Measurements from ENCODE around the gene PRMT5.
A peak's percentile ranks its signal among the peaks of the same experiment; 100 is the strongest.

Gene PRMT5

DNA sequence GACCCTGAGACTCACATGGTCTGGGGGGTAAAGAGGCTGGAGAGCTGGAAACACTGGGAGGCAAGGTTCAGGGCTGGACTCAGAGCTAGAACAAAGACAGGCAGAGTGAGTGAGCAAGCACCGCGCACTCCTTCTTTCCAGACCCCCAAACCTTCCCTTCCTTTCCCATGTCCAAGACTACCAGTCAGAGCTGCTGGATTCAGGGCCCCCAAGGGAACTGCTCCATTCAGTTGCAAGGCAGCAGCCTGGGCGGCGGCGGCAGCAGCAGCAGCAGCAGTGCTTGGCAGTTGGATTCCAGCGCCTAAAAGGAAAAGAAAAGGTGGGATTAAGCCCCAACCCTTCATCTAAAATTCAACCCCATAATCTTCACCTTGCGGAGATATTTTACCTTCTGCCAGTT, 27.4 kb downstream of the PRMT5 start:
- peaks cover 63% of the 10 kb centered on the region for H3K36me3 ChIP-seq
- no peaks in the 10 kb centered on the region for H3K27me3 ChIP-seq
- no peaks in the 10 kb centered on the region; the same call in 1 of the 2 replicates for H3K9me3 ChIP-seq
- DNase-seq, result no peak
- no peaks in the 10 kb centered on the region for H3K4me1 ChIP-seq
- no peak for TF ChIP-seq CTCF (IDR thresholded peaks at IDR 0.05; ENCODE audit: low read depth, low read length)
- H3K4me3 ChIP-seq (ENCODE audit: low read depth, low read length), result no peak overlapping the region

- Histone ChIP-seq H3K36me3 (peaks cover 47% of the 10 kb centered on the region), H3K4me3 (ENCODE audit: low read depth, low read length) (no peak overlapping the region), H3K9me3 (no peaks in the 10 kb centered on the region; the same call in 1 of the 2 replicates), H3K4me1 (no peaks in the 10 kb centered on the region), H3K27me3 (no peaks in the 10 kb centered on the region)
- TF ChIP-seq CTCF (IDR thresholded peaks at IDR 0.05; ENCODE audit: low read depth, low read length), result peak; percentile 71
- DNase-seq, result peak; percentile 44
Measured at GRCh38 chr14:22900081-22900799, 28.9 kb downstream of the PRMT5 start.

- Histone ChIP-seq H3K27me3 (no peaks in the 10 kb centered on the region), H3K36me3 (peaks cover 30% of the 10 kb centered on the region), H3K4me3 (ENCODE audit: low read depth, low read length) (no peak overlapping the region), H3K9me3 (no peaks in the 10 kb centered on the region), H3K4me1 (no peaks in the 10 kb centered on the region)
- TF ChIP-seq CTCF (IDR thresholded peaks at IDR 0.05; ENCODE audit: low read depth, low read length), result no peak
- DNase-seq, result no peak
Measured at GRCh38 chr14:22898302-22899090, 30.7 kb downstream of the PRMT5 start.

DNA sequence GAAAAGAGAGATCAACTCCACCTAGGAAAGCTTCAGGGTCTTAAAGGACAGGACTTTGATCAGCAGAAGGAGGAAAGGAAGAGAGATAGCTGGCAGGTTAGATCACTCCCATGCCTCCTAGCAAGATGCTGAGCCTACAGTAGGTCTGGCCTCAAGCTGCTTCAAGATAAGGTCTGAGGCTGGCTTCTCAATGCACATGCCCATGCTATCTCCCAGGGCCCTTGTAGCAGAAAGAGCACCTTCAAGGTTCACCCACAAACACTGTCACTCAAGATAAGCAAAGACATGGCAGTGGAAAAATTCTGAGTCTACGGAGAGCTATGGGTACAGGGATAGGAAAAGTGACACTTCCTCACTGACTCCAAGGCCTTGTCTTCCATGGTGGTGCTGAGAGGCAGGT, 31.8 kb downstream of the PRMT5 start:
- H3K36me3 ChIP-seq, result peaks cover 21% of the 10 kb centered on the region

DNA sequence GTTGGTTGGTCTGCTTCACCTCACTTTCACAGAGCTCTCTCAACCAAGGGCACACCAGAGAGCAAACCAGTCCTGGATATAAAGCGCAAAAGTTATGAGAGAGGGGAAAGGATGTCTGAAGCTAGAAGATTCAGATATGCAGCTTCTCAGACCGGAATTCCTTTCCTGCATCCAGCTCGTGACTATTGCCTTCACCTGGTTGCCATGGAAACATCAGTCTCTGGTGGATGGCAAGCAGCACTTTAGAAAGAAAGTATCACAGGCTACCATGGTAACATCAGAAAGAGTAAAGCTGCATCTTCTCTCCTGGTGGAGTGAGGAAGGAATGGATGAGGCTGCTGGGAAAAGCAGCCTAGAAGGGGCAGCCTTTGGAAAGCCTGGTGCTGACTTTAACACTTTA, 32.4 kb downstream of the PRMT5 start:
- no peaks in the 10 kb centered on the region for H3K4me1 ChIP-seq
- no peaks in the 10 kb centered on the region for H3K27me3 ChIP-seq
- TF ChIP-seq CTCF (IDR thresholded peaks at IDR 0.05; ENCODE audit: low read depth, low read length), result no peak
- no peak for DNase-seq
- H3K36me3 ChIP-seq, result peaks cover 15% of the 10 kb centered on the region
- H3K9me3 ChIP-seq, result no peaks in the 10 kb centered on the region
- no peak overlapping the region for H3K4me3 ChIP-seq (ENCODE audit: low read depth, low read length)

More for the DNA sequence above, 31.8 kb downstream of the PRMT5 start:
- TF ChIP-seq CTCF (IDR thresholded peaks at IDR 0.05; ENCODE audit: low read depth, low read length), result no peak
- no peaks in the 10 kb centered on the region for H3K27me3 ChIP-seq
- DNase-seq, result no peak
- H3K4me1 ChIP-seq, result no peaks in the 10 kb centered on the region
- no peaks in the 10 kb centered on the region for H3K9me3 ChIP-seq
- H3K4me3 ChIP-seq (ENCODE audit: low read depth, low read length), result no peak overlapping the region

- DNase-seq, result no peak
- Histone ChIP-seq H3K9me3 (no peaks in the 10 kb centered on the region), H3K4me1 (no peaks in the 10 kb centered on the region), H3K36me3 (peaks cover 11% of the 10 kb centered on the region), H3K4me3 (ENCODE audit: low read depth, low read length) (no peak overlapping the region), H3K27me3 (no peaks in the 10 kb centered on the region)
- TF ChIP-seq CTCF (IDR thresholded peaks at IDR 0.05; ENCODE audit: low read depth, low read length), result no peak
Measured at GRCh38 chr14:22896356-22896755, 32.8 kb downstream of the PRMT5 start.

Data from BE2C (cell line).